A549 (cell line): ENCODE measurements around the gene PIGZ. TPM values are rescaled to one million over a fixed set of nuclear protein-coding genes. Genes with fewer than 3 reads are reported as not detected.

Experiments used
- ATAC-seq, 2 experiments: fragments of 200-7000 bp in 1 of 2; fragments of >200 bp in 1 of 2; cut with Nextera tagmentation in 1 of 2; cut with Tn5 transposase in 1 of 2; 3 replicates each; pipeline versions ENCODE4 v1.8.0 to v1.9.1; 2018 to 2020; ENCODE audit warnings: mild to moderate bottlenecking in 1 of 2, moderate library complexity in 1 of 2
- CTCF ChIA-PET: fragments of 300-600 bp; sonication (Branson Sonifier 250); formaldehyde crosslinking; extraction: SDS; loops from one replicate; lab custom pipeline; 2021; ENCODE audit warnings: antibody characterized with exemption, inconsistent platforms; lab: Yijun Ruan, JAX
- POLR2A ChIA-PET: fragments of 350-600 bp; formaldehyde crosslinking; extraction: SDS; loops from one replicate; lab custom pipeline; 2021; ENCODE audit warnings: antibody characterized with exemption, inconsistent platforms; lab: Yijun Ruan, JAX
- DNase-seq, 2 experiments: peaks; one replicate each; pipeline versions ENCODE4 v3.0.0 to v3.0.0-alpha.2; 2011 to 2016; ENCODE audit warnings: low read depth in 1 of 2, low spot score in 1 of 2
- FAIRE-seq: peaks from 2 replicates; lab custom pipeline; 2011; peaks lifted over from hg19 to GRCh38; lab: Jason Lieb, UNC
- H3K27ac ChIP-seq, 2 experiments: fragments of >200 bp; sonication (Bioruptor Twin); formaldehyde crosslinking; 3 replicates each; pipeline ENCODE4 v1.5.1; 2016 to 2017
- H3K4me1 ChIP-seq: fragments of >200 bp; sonication (Bioruptor Twin); formaldehyde crosslinking; 3 replicates; pipeline ENCODE4 v1.6.1; 2016
- H3K4me2 ChIP-seq: fragments of >200 bp; sonication (Bioruptor Twin); formaldehyde crosslinking; 3 replicates; pipeline ENCODE4 v1.6.1; 2016
- H3K4me3 ChIP-seq: fragments of >200 bp; sonication (Bioruptor Twin); formaldehyde crosslinking; 3 replicates; pipeline ENCODE4 v1.5.1; 2016
- H3K9me3 ChIP-seq: fragments of >200 bp; sonication (Bioruptor Twin); formaldehyde crosslinking; 3 replicates; pipeline ENCODE4 v1.6.1; 2016
- BHLHE40 ChIP-seq: IDR thresholded peaks from 2 replicates; pipeline ENCODE4 v1.6.1; 2012; ENCODE audit warnings: low read depth, low read length, inconsistent platforms
- CBX8 ChIP-seq: fragments of 200-600 bp; sonication (generic); IDR thresholded peaks from 2 replicates; pipeline ENCODE4 v1.6.1; 2016
- CEBPB ChIP-seq, 2 experiments: fragments of >200 bp in 1 of 2; sonication (Bioruptor Twin) in 1 of 2; formaldehyde crosslinking in 1 of 2; IDR thresholded peaks; 2 replicates each; pipeline ENCODE4 v1.6.1; 2012 to 2016
- CHD2 ChIP-seq: fragments of 150-350 bp; IDR thresholded peaks from 2 replicates; pipeline ENCODE4 v1.6.1; 2014; ENCODE audit warnings: low read length; ENCODE audit not compliant: partially characterized antibody
- CHD4 ChIP-seq: fragments of 200-600 bp; sonication (generic); IDR thresholded peaks from 2 replicates; pipeline ENCODE4 v1.6.1; 2016; ENCODE audit warnings: antibody characterized with exemption, mild to moderate bottlenecking, borderline replicate concordance
- FOSB ChIP-seq: fragments of 250-450 bp; sonication (Bioruptor Pico); IDR thresholded peaks from 2 replicates; pipeline ENCODE4 v1.5.0; 2020; ENCODE audit warnings: mild to moderate bottlenecking, moderate library complexity
- HES2 ChIP-seq: fragments of >200 bp; sonication (Bioruptor Twin); formaldehyde crosslinking; IDR thresholded peaks from 2 replicates; pipeline ENCODE4 v1.6.1; 2016
- KDM1A ChIP-seq: fragments of 200-600 bp; sonication (generic); IDR thresholded peaks from 2 replicates; pipeline ENCODE4 v1.6.1; 2016; ENCODE audit warnings: low read depth, mild to moderate bottlenecking
- KDM5A ChIP-seq: fragments of 200-600 bp; sonication (generic); IDR thresholded peaks from 2 replicates; pipeline ENCODE4 v1.6.1; 2016; ENCODE audit warnings: antibody characterized with exemption, mild to moderate bottlenecking
- MAFK ChIP-seq: fragments of 450-650 bp; IDR thresholded peaks from 2 replicates; pipeline ENCODE4 v1.6.1; 2014; ENCODE audit not compliant: partially characterized antibody
- MAZ ChIP-seq: fragments of 150-350 bp; IDR thresholded peaks from 2 replicates; pipeline ENCODE4 v1.6.1; 2014; ENCODE audit warnings: antibody characterized with exemption, low read depth, low read length, borderline replicate concordance
- NPAS2 ChIP-seq: fragments of 250-450 bp; sonication (Bioruptor Pico); IDR thresholded peaks from 2 replicates; pipeline ENCODE4 v1.8.0; 2022; ENCODE audit warnings: mild to moderate bottlenecking, moderate library complexity, borderline replicate concordance
- POLR2A ChIP-seq: IDR thresholded peaks from 2 replicates; pipeline ENCODE4 v1.6.1; 2012; ENCODE audit warnings: mild to moderate bottlenecking, low read length
- POLR2AphosphoS2 ChIP-seq: conservative IDR thresholded peaks from 2 replicates; pipeline ENCODE4 v1.6.1; 2012; ENCODE audit warnings: low read length, improper control_type of control experiment, inconsistent platforms
- RARB ChIP-seq: fragments of 250-450 bp; sonication (Bioruptor Pico); IDR thresholded peaks from 2 replicates; pipeline ENCODE4 v1.8.0; 2021; ENCODE audit warnings: mild to moderate bottlenecking, moderate library complexity
- RCOR1 ChIP-seq: fragments of 150-350 bp; IDR thresholded peaks from 2 replicates; pipeline ENCODE4 v1.6.1; 2014; ENCODE audit warnings: antibody characterized with exemption, low read length, low read depth
- RNF2 ChIP-seq: fragments of 200-600 bp; sonication (generic); IDR thresholded peaks from 2 replicates; pipeline ENCODE4 v1.6.1; 2016; ENCODE audit warnings: low read depth, mild to moderate bottlenecking, antibody characterized with exemption, moderate library complexity, borderline replicate concordance
- SREBF2 ChIP-seq: fragments of 450-650 bp; IDR thresholded peaks from 2 replicates; pipeline ENCODE4 v1.6.1; 2014; ENCODE audit warnings: mild to moderate bottlenecking, moderate library complexity
- ZC3H11A ChIP-seq: fragments of 450-650 bp; IDR thresholded peaks from 2 replicates; pipeline ENCODE4 v1.6.1; 2014; ENCODE audit warnings: antibody characterized with exemption, mild to moderate bottlenecking
- ZFP36 ChIP-seq: fragments of 450-650 bp; IDR thresholded peaks from 2 replicates; pipeline ENCODE4 v1.6.1; 2014; ENCODE audit warnings: borderline replicate concordance; ENCODE audit not compliant: partially characterized antibody
- ZNF302 ChIP-seq: fragments of 250-450 bp; sonication (Bioruptor Pico); IDR thresholded peaks from 2 replicates; pipeline ENCODE4 v1.9.0; 2021; ENCODE audit warnings: inconsistent platforms, mild to moderate bottlenecking, moderate library complexity
- ZSCAN20 ChIP-seq: fragments of 250-450 bp; sonication (Bioruptor Pico); IDR thresholded peaks from 2 replicates; pipeline ENCODE4 v1.8.0; 2022; ENCODE audit warnings: mild to moderate bottlenecking, moderate library complexity
- WGBS: methylation state at CpG from one replicate; pipeline ENCODE4 v1.1.6; 2017; ENCODE audit errors: missing lambda C conversion rate; 5-methylcytosine and 5-hydroxymethylcytosine counted together
- polyA plus RNA-seq, 4 experiments: library from polyadenylated mRNA; depleted of rRNA in 3 of 4; stranded (reverse); fragments of >200 nt; fragmentation: RNase III in 1 of 4; extraction: RNeasy Plus Mini Kit Qiagen cat#74134 plus additional on column Dnase treatment in 1 of 4; gene quantifications; 2 replicates in 3 of 4; 3 replicates in 1 of 4; pipeline ENCODE4 v1.2.3, GENCODE V29; 2011 to 2017
- TF ChIP-seq, protein P1 (sequence below): fragments of 250-450 bp; sonication (Bioruptor Pico); IDR thresholded peaks from 2 replicates; pipeline ENCODE4 v1.5.0; 2020; ENCODE audit warnings: low read depth, mild to moderate bottlenecking, moderate library complexity

The PIGZ gene
- polyA plus RNA-seq, 2 of the 4 experiments (the other 2 are of a cell fraction): 1.4 to 1.8 TPM

DNA sequence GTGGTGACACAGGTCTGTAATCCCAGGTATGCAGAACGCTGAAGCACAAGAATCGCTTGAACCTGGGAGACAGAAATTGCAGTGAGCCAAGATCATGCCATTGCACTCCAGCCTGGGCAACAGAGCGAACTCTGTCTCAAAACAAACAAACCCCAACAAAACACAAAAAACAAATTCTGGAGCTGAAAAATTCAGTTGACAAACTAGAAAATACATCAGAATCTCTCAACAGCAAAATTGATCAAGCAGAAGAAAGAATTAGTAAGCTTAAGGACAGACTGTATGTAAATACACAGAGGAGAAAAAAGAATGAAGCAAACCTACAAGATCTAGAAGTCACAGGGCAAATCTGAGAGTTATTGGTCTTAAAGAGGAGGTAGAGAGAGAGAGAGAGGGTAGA lies 51.6 kb downstream of the PIGZ start:
- CTCF ChIA-PET: interaction anchor here (0.5 kb wide), 1 partner anchor 364 kb away, joined by 3 read pairs; no protein-coding TSS in a partner anchor
- H3K9me3 ChIP-seq: 0 out of 3 replicates have a peak, but pooled peaks cover 3% of the 10 kb centered on the region
- H3K4me1 ChIP-seq: no peaks in the 10 kb centered on the region
- no peak for DNase-seq
- no peak overlapping the region for H3K27ac ChIP-seq
- H3K4me3 ChIP-seq: no peak overlapping the region
- WGBS: 98% methylated on average over 3 of the region's 3 CpGs
- no peak for FAIRE-seq
- TF ChIP-seq POLR2AphosphoS2 (no peak), POLR2A (no peak), KDM1A (no peak), RARB (CRISPR knock-in tag) (no peak)
- TF ChIP-seq, all 56 proteins: peak for 0
- H3K4me2 ChIP-seq: no peak overlapping the region
- no peak for ATAC-seq
- POLR2A ChIA-PET: no interaction called here

- TF ChIP-seq FOSB (CRISPR knock-in tag) (no peak), NPAS2 (CRISPR knock-in tag) (no peak), RCOR1 (no peak), CEBPB (IDR thresholded peaks at IDR 0.05) (no peak), CBX8 (no peak), POLR2AphosphoS2 (no peak), ZNF302 (CRISPR knock-in tag) (no peak), BHLHE40 (no peak), CHD2 (no peak)
- TF ChIP-seq, protein P1, sequence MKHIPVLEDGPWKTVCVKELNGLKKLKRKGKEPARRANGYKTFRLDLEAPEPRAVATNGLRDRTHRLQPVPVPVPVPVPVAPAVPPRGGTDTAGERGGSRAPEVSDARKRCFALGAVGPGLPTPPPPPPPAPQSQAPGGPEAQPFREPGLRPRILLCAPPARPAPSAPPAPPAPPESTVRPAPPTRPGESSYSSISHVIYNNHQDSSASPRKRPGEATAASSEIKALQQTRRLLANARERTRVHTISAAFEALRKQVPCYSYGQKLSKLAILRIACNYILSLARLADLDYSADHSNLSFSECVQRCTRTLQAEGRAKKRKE: no peak
- TF ChIP-seq, all 56 proteins: peak for 0
- Histone ChIP-seq H3K27ac (no peak overlapping the region), H3K4me2 (no peak overlapping the region), H3K9me3 (0 out of 3 replicates have a peak, but pooled peaks cover 3% of the 10 kb centered on the region), H3K4me3 (no peak overlapping the region), H3K4me1 (no peaks in the 10 kb centered on the region)
- FAIRE-seq (no peak), DNase-seq (no peak), ATAC-seq (no peak)
- ChIA-PET POLR2A (no interaction called here), CTCF (interaction anchor here (0.6 kb wide), 1 partner anchor 182 kb away, joined by 3 read pairs; no protein-coding TSS in a partner anchor)
- WGBS: 95% methylated on average over 1 of the region's 1 CpG
These were observed 52.4 kb downstream of the PIGZ start for GRCh38 chr3:196916221-196916620.

DNA sequence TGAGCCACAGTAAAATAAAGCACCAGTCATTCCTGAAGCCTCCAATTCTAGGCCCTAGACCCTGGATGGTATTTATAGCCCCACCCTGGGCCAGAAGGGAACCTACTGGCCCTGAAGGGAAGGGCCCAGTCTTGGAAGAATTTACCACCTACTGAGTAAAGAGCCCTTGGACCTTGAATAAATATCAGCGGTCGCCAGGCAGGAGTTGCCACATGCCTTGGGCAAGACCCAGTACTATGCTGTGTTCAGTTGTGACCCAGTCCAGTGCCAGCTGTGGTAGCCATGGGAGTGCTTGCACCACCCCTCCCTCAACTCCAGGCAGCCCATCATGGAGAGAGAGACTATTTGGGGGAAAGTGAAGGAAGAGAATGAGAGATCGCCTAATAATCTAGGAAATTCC lies 53.3 kb downstream of the PIGZ start:
- no peaks in the 10 kb centered on the region for H3K4me1 ChIP-seq
- CTCF ChIA-PET: no interaction called here
- H3K4me3 ChIP-seq: no peak overlapping the region
- no peak for TF ChIP-seq ZSCAN20 (CRISPR knock-in tag)
- WGBS: 100% methylated on average over 1 of the region's 3 CpGs
- no peak for ATAC-seq
- no peak overlapping the region for H3K4me2 ChIP-seq
- DNase-seq: no peak
- no peak overlapping the region for H3K27ac ChIP-seq
- POLR2A ChIA-PET: no interaction called here
- FAIRE-seq: no peak
- H3K9me3 ChIP-seq: 0 out of 3 replicates have a peak, but pooled peaks cover 3% of the 10 kb centered on the region

DNA sequence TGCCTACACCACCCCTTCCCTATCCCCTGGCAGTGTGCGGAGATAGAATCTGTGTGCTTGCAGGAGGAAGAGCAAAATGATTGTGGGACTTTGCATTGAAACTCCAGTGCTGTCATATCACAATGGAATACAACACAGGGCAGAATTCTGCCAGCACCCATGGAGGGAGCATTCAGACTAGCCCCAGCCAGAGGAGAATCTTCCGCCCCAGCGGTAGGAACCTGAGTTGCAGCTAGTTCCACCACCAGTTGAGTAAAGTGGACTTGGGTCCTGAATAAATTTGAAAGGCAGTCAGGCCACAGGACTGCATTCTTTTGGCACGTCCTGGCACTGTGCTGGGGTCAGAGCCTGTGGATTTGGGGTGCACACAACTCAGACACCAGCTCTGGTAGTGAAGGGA lies 53.8 kb downstream of the PIGZ start:
- ChIA-PET CTCF (no interaction called here), POLR2A (no interaction called here)
- Histone ChIP-seq H3K4me2 (no peak overlapping the region), H3K4me3 (no peak overlapping the region), H3K27ac (no peak overlapping the region), H3K9me3 (0 out of 3 replicates have a peak, but pooled peaks cover 3% of the 10 kb centered on the region), H3K4me1 (no peaks in the 10 kb centered on the region)
- FAIRE-seq (no peak), ATAC-seq (no peak), DNase-seq (no peak)
- WGBS: 100% methylated on average over 3 of the region's 4 CpGs
- TF ChIP-seq CEBPB (IDR thresholded peaks at IDR 0.05) (no peak), HES2 (no peak), CHD4 (no peak), KDM5A (no peak), CBX8 (no peak), POLR2A (no peak), RNF2 (no peak), MAFK (no peak), MAZ (no peak), ZC3H11A (no peak), ZFP36 (no peak), SREBF2 (no peak)
